Muscle layer of colon (tissue), 2 donors: Measurements from ENCODE around the gene BRSK2.

Source experiments
- H3K27ac ChIP-seq: one replicate; pipeline ENCODE4 v1.7.0; 2013; ENCODE audit warnings: low read depth, mild to moderate bottlenecking, low read length, moderate library complexity
- H3K27me3 ChIP-seq, 2 donors: one replicate each; pipeline ENCODE4 v1.7.0; 2013; ENCODE audit warnings: low read length in 2 of 2, mild to moderate bottlenecking in 2 of 2; ENCODE audit not compliant: insufficient read depth in 2 of 2, control insufficient read depth in 1 of 2
- H3K36me3 ChIP-seq: one replicate; pipeline ENCODE4 v1.7.0; 2013; ENCODE audit warnings: mild to moderate bottlenecking, low read length; ENCODE audit not compliant: insufficient read depth
- H3K4me1 ChIP-seq: one replicate; pipeline ENCODE4 v1.7.0; 2013; ENCODE audit warnings: mild to moderate bottlenecking, low read length; ENCODE audit not compliant: insufficient read depth
- H3K4me3 ChIP-seq, 2 donors: one replicate each; pipeline ENCODE4 v1.7.0; 2013; ENCODE audit warnings: low read length in 2 of 2, low read depth in 1 of 2, mild to moderate bottlenecking in 1 of 2, moderate library complexity in 1 of 2
- H3K9ac ChIP-seq: one replicate; pipeline ENCODE4 v1.7.0; 2013; ENCODE audit warnings: low read length
- H3K9me3 ChIP-seq: one replicate; pipeline ENCODE4 v1.7.0; 2013; ENCODE audit warnings: mild to moderate bottlenecking, low read length
- donor health status: abdominal sarcoma.
- donor health status: Adenocarcinoma of cecum.

BRSK2 gene

DNA sequence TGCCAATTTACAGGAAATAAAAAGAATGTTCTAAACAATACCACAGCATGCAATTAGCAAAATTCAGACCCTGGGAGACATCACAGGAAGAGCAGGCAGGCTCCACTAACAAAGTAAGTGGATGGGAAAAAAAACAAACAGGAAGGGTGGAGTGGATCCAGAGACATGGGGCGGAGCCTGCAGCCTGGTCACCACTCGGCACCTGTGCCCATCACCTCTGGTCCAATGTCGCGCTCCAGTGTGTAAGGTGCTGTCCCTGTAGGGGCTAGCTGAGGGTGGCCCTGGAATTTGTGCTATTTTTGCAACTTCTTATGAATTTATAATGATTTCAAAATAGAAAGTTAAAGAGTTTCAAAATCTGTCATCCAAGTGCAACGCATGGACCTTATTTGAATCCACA is 107.9 kb downstream of the BRSK2 start:
- Histone ChIP-seq H3K4me1 (peaks cover 19% of the 10 kb centered on the region), H3K27me3 (no peaks in the 10 kb centered on the region), H3K9me3 (no peaks in the 10 kb centered on the region), H3K36me3 (no peaks in the 10 kb centered on the region), H3K27ac (no peak overlapping the region), H3K4me3 (no peak overlapping the region), H3K9ac (no peak overlapping the region)

DNA sequence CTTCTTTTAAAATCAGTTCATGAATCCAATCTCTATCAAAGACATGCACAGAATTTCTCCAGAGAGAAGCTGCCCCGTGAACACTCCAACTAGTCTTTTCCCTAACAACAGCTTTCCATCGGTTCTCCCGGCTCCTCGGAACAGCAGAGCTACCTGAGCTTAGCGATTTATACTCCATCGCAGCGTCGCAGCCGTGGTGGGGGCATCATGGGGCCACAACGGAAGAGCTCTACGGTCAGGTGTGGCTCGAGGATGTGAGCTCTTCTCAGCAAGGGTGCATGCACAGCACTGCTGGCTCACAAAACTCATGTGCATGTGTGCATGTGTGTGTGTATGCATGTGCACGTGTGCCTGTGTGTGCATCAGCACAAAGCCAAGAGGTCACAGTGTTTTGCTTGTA is 108.5 kb downstream of the BRSK2 start:
- Histone ChIP-seq H3K9me3 (no peaks in the 10 kb centered on the region), H3K36me3 (no peaks in the 10 kb centered on the region), H3K4me1 (peaks cover 26% of the 10 kb centered on the region), H3K27me3 (no peaks in the 10 kb centered on the region), H3K9ac (no peak overlapping the region), H3K4me3 (no peak overlapping the region), H3K27ac (no peak overlapping the region)

DNA sequence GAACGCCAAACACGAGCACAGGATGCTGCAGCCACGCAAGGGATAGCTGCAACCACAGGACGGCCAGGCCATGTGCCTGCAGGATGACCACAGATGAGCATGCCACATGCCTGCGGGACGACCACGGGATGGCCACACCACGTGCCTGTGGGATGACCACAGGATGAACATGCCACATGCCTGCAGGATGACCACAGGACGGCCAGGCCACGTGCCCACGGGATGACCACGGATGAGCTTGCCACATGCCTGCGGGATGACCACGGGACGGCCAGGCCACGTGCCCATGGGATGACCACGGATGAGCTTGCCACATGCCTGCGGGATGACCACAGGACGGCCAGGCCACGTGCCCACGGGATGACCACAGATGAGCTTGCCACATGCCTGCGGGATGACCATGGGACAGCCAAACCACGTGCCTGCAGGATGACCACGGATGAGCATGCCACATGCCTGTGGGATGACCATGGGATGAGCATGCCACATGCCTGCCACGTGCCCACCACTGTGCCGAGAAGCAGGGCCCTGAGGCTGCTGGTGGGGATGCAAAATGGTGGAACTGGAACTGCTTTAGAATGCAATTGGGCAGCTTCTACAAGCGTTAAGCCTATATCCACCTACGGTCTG is 109.6 kb downstream of the BRSK2 start:
- Histone ChIP-seq H3K27ac (no peak overlapping the region), H3K4me1 (peaks cover 37% of the 10 kb centered on the region), H3K9ac (no peak overlapping the region), H3K27me3 (no peaks in the 10 kb centered on the region), H3K36me3 (no peaks in the 10 kb centered on the region), H3K9me3 (no peaks in the 10 kb centered on the region), H3K4me3 (no peak overlapping the region)

DNA sequence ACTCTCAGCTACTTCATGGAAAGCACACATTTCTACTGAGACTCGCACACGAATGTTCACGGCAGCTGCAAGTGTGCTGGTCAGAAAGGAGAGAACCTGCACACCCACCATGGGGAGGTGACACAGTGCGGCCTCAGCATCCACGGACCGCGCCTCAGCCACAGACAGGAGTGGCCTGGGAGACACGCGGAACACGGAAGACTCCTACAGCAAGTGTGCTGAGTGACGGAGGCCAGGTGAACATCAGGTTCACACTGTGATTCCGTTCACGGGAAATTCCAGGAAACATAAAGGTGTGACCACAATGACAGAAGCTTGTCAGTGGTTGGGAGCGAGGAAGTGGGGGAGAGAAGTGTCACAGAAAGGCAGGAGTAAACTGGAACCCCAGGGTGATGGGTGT is 110.2 kb downstream of the BRSK2 start:
- Histone ChIP-seq H3K36me3 (no peaks in the 10 kb centered on the region), H3K4me3 (no peak overlapping the region), H3K27ac (no peak overlapping the region), H3K9me3 (no peaks in the 10 kb centered on the region), H3K9ac (no peak overlapping the region), H3K4me1 (peaks cover 42% of the 10 kb centered on the region), H3K27me3 (no peaks in the 10 kb centered on the region)

DNA sequence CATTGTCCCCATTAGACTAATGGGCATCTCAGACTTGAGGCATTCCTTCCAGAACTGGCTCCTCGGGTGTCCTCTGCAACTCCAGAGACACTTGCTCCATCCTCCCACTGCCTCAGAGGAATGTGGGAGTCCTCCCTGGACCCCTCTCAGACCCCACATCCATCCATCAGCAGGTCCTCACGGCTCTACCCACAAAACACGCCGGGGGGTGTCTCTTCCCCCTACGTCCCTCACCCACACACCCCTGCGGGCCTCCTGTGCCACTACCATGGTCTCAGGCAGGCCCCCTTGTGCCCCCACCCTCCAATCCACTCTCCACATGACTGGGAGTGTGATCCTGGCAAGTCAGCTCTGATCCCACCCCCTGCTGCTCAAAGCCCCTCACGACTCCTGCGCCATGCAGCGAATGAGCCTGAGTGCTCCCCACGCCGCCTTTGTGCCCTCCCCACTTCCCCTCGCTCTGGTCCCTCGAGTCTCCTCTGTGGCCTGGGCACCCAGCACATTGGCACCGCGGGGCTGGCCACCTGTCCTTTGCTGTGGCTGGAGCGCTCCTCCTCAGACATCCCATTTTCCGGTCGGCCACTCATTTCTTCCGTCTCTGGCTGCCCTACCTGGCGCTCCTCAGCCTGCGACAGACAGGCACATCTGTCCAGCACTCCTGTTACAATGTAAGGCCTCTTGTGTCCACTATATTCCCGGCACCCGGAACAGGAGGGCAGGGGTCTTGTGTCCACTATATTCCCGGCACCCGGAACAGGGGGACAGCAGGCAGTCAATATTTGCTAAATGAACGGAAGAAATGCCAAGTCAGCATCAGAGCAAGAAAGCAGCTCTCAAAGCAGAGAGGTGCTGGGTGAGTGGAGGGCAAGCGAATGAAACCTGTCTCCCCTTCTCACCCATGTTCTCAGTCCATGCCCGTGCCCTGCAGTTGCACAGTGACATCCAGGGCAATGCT is 111.0 kb downstream of the BRSK2 start:
- H3K36me3 ChIP-seq: no peaks in the 10 kb centered on the region
- H3K4me3 ChIP-seq: no peak overlapping the region
- H3K9ac ChIP-seq: no peak overlapping the region
- H3K27me3 ChIP-seq: no peaks in the 10 kb centered on the region
- no peaks in the 10 kb centered on the region for H3K9me3 ChIP-seq
- H3K27ac ChIP-seq: no peak overlapping the region
- peaks cover 43% of the 10 kb centered on the region for H3K4me1 ChIP-seq

DNA sequence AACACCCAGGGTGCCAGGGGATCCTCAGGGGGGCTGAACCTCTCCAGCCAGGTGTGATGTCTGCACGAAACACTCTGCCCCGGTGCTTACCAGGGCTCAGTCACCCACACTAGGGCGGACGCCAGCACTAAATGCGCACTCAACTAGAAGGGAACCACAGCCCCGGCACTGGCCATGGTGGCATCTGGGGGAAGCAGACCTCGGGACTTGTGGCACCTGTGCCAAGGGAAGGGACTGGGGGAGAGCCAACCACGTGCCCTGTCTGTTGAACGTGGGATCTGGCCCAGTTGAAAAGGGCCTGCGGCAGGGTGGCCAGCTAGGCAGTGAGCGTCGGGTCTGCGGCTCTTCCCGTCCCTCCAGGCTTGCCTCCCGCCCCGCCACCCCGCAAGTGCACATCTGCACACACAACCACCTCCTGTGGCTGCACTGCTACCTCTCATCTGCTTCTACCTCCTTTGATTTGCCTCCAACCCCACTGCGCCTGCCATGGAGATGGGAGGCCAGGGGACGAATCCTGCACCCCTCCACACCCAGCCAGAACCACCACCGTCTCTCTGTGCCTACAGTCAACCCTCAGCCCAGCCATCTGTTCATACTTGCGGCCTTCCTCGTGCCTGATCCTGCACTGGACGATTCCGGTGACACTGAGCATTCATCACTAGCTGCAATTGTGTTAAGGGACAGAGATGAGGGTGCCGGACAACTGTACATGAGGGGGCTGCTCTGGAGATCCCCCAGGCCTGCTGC is 111.9 kb downstream of the BRSK2 start:
- no peak overlapping the region for H3K27ac ChIP-seq
- H3K36me3 ChIP-seq: no peaks in the 10 kb centered on the region
- H3K9ac ChIP-seq: no peak overlapping the region
- H3K9me3 ChIP-seq: no peaks in the 10 kb centered on the region
- no peak overlapping the region for H3K4me3 ChIP-seq
- H3K4me1 ChIP-seq: peaks cover 36% of the 10 kb centered on the region
- H3K27me3 ChIP-seq: no peaks in the 10 kb centered on the region

DNA sequence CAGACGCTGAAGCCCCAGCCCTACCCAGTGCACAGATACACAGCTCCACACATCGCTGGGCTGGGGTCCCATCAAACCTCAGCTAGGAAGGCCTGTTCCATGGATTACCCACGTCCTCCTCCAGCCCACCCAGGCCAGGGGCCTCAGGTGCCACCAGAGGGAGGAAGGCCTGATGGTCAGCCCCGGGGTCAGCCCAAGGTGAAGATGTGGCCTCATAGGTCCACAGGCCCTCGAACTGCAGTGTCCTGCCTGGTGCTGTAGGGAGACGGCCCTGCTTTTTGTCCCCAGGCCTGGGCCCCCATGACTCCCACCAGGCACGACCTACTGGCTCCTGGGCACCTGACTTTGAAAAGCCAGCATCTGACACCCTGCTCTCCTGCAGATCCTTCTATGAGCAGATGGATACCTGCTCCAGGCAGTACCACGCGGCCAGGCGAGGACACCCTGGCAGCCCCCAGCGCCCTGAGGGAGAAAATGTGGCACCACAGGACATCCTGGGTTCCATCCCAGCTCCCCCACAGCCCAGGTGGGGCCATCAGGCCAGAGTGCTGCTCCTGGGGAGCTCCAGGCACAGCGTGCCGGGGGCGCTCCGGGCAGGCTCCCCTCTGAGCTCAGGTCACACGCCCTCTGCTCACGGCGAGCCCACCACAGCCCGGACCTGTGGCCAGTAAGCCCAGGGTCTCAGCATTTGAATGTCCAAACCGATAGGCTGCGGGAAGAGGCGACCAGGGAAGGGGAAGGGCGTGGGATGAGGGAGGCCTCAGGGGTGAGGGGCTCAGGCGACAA is 112.6 kb downstream of the BRSK2 start:
- Histone ChIP-seq H3K9ac (no peak overlapping the region), H3K27me3 (no peaks in the 10 kb centered on the region), H3K4me3 (peak overlapping the region in 1 of 2 donors; percentile 23), H3K27ac (peak overlapping the region; percentile 10), H3K4me1 (peaks cover 40% of the 10 kb centered on the region), H3K36me3 (no peaks in the 10 kb centered on the region), H3K9me3 (no peaks in the 10 kb centered on the region)

DNA sequence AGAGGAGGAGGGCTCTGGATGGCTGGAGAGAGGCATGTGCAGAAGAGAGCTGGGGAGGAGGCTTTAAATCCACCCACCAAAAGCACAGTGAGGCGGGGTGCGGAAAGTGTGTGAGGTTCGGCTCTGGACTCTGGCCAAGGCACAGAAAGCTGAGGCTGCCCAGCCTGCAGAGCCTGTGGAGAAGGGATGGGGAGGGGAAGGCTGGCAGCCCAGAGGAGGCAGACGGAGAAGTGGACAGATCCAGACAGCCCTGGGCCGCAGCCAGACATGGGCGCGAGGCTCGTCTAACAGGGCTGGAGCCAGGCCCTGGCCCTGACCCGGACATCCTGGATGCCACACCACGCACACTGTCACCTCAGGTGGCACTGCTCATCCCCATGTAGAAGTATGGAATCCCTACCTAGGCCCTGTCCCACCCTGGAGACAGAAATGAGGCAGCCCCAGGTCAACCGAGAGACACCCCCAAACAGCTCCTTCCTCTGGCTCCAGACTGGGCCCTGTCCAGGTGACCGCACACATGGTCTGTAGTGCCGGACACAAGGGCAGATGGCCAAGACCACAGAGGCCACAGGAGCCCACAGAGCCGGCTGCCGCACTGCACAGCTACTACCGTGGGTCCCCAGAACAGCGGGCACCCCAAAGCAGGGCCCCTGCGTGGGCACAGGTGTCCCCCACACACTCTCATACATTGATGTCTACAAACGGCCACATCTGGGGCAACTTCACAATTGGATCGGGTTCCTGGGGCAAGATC is 113.4 kb downstream of the BRSK2 start:
- no peak overlapping the region for H3K9ac ChIP-seq

DNA sequence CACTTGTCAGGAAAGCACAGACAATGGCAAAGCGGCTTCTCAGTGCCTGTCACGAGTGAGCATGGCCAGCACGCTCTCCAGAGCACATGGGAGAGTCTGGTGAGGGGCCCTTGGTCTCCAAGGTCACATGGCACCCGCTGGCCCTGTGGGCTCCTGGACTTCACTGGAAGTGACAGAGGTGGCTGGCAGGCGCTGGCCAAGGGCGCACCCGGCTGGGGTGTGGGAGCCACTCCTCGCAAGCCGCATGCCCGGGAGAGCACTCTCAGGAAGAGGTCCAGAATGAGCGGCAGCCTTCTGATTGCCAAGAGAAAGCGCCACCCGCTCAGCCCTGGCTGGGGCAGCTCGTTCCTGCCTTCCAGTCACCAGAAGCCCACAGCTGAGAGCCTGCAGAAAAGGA is 114.0 kb downstream of the BRSK2 start:
- no peaks in the 10 kb centered on the region for H3K27me3 ChIP-seq
- no peaks in the 10 kb centered on the region for H3K36me3 ChIP-seq
- H3K9me3 ChIP-seq: no peaks in the 10 kb centered on the region
- H3K27ac ChIP-seq: peak overlapping the region; percentile 61
- no peak overlapping the region for H3K4me3 ChIP-seq
- H3K4me1 ChIP-seq: peaks cover 52% of the 10 kb centered on the region
- H3K9ac ChIP-seq: no peak overlapping the region

More for the DNA sequence above, 113.4 kb downstream of the BRSK2 start:
- Histone ChIP-seq H3K36me3 (no peaks in the 10 kb centered on the region), H3K9me3 (no peaks in the 10 kb centered on the region), H3K4me1 (peaks cover 48% of the 10 kb centered on the region), H3K4me3 (peak overlapping the region in 1 of 2 donors; percentile 23), H3K27me3 (no peaks in the 10 kb centered on the region), H3K27ac (peak overlapping the region; percentile 61)

DNA sequence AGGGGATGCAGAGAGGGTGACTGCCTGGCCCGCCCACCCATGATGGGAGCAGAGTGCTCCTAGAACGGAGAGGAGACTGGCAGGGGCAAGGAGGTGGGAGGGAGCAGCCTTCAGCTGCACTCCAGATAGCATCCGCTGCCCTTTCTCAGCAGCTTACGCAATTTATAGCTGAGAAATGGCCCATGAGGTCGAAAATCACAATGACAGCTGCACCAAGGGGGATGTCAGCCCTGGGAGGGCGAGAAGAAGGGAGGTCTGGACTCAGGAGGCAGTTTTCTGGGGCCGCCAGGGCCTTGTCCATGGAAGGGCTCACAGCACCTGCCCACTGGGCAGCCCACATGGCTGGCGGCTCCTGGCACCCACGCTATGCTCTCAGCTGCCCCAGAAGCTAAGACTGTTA is 114.4 kb downstream of the BRSK2 start:
- Histone ChIP-seq H3K9ac (no peak overlapping the region), H3K4me1 (peaks cover 56% of the 10 kb centered on the region), H3K27ac (peak overlapping the region; percentile 61), H3K27me3 (no peaks in the 10 kb centered on the region), H3K9me3 (no peaks in the 10 kb centered on the region), H3K36me3 (no peaks in the 10 kb centered on the region), H3K4me3 (no peak overlapping the region)
